ENCODE measurements around the gene UTP11.

DNA sequence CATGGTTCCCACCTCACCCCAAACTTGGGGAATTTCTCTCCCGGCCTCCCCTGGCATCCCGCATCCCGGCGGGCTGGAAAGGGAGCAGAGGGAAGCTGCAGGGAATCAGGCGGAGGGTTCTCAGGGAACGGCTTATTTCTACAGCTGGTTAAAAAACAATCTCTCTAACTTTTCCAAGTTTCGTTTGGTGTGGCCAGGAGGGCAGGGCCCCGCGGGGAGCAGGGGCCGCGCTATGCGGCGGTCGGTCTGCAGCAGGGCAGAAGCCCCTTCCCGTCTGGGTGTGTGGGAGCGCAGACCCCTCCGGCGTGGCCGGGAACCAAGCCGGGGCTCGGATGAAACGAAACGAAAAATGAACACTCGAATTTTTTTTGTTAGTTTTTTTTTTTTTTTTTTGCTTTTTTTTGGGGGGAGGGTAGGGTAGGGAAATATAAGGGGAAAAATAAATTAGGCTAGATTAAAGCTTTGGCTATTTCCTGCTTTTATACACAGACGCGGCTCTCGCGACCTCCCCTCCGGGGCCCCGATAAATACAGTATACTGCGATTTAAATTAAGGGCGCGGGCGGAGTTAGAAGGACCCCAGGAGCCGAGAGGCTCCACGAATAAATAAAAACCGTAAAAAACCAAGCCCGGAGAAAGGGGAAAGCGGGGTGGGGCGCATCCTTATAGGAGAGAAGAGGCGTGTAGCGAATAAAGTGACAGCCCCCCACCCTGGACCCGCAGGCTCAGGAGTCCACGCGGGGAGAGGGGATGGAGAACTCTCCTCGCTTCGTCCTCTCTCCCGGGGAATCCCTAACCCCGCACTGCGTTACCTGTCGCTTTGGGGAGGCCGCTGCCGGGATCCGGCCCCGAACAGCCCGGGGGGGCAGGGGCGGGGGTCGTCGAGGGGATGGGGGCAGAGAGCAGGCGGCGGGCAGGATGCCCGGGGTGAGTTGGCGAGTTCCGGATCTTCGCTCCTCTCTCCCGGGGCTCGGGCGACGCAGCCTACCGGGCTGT is 32.0 kb downstream of the UTP11 start:
- no peak for TF ChIP-seq POLR2A (IDR thresholded peaks at IDR 0.05; ENCODE audit: low read length)
- TF ChIP-seq GATA1 (IDR thresholded peaks at IDR 0.05; ENCODE audit: low read depth, low read length): no peak

Data from erythroblast (primary cell).